ENCODE data around the gene SRSF6. TPM values are rescaled to one million over a fixed set of nuclear protein-coding genes. Genes with fewer than 3 reads are reported as not detected.
A peak's percentile ranks its signal among the peaks of the same experiment; 100 is the strongest.
"Not testable (repeated sequence)": the region's sequence is repeated elsewhere in the genome, so short reads cannot be mapped to it uniquely, and the experiment has no call there.

SRSF6 gene
- total and polyA plus RNA-seq, 2 of the 4 experiments (the other 2 are of a cell fraction) = 72.4 to 134 TPM

- CTCF ChIA-PET = interaction anchor here (0.8 kb wide), 1 partner anchor 686 kb away, joined by 3 read pairs; no protein-coding TSS in a partner anchor
- H2AK9ac ChIP-seq (replicated peaks; ENCODE audit: low read depth, low read length, poor library complexity) = peak overlapping the region; percentile 16
- in situ Hi-C loops (cut with MboI; ENCODE audit: low sequenced_read_pairs) = no loop called here
- no TSS peak for BruUV-seq (replicated peaks)
- no peak for ATAC-seq (ENCODE audit: low read depth)
- no peaks in the 10 kb centered on the region for H3K9me1 ChIP-seq (ENCODE audit: insufficient read depth, low read length)
- H2AK5ac ChIP-seq (ENCODE audit: low read depth, low read length) = no peak overlapping the region
- H2BK20ac ChIP-seq (ENCODE audit: low read depth, low read length) = no peak overlapping the region
- dilution Hi-C loops (cut with HindIII; ENCODE audit: low sequenced_read_pairs, unreplicated experiment) = no loop called here
- H4K8ac ChIP-seq (ENCODE audit: low read depth in 2 of 2, low read length in 2 of 2) = no peak overlapping the region
- H3K4me3 ChIP-seq (ENCODE audit: insufficient read depth, low read depth, low read length) = no peak overlapping the region
- H3K36me3 ChIP-seq (ENCODE audit: control insufficient read depth, insufficient read depth, low read length) = no peaks in the 10 kb centered on the region
- no peak overlapping the region for H3K9ac ChIP-seq (ENCODE audit: low read depth, low read length)
- no peak overlapping the region for H4K5ac ChIP-seq (ENCODE audit: low read depth, low read length)
- no peak for TF ChIP-seq FOS (IDR thresholded peaks at IDR 0.05; ENCODE audit: low read depth, low read length)
- no peak overlapping the region for H3K56ac ChIP-seq (ENCODE audit: extremely low read depth, insufficient read depth, low read length)
- no peak for DNase-seq
- H4K20me1 ChIP-seq (ENCODE audit: insufficient read depth, low read length) = no peaks in the 10 kb centered on the region
- H3K4me1 ChIP-seq (ENCODE audit: control insufficient read depth, insufficient read depth, low read length) = no peaks in the 10 kb centered on the region
- H3K27ac ChIP-seq (ENCODE audit: insufficient read depth, low read length) = no peak overlapping the region
- H3K9me3 ChIP-seq (ENCODE audit: control insufficient read depth, insufficient read depth, low read length) = no peaks in the 10 kb centered on the region
- H3K79me1 ChIP-seq (ENCODE audit: low read depth in 1 of 2, low read length in 2 of 2) = no peaks in the 10 kb centered on the region
- no peak overlapping the region for H3K18ac ChIP-seq (ENCODE audit: low read depth, low read length)
- H2BK120ac ChIP-seq (ENCODE audit: low read depth, low read length) = no peak overlapping the region
- H3K27me3 ChIP-seq (ENCODE audit: control insufficient read depth, insufficient read depth, low read length) = peaks cover 5% of the 10 kb centered on the region
- no peak overlapping the region for H3K14ac ChIP-seq (replicated peaks; ENCODE audit: low read depth, low read length)
- H4K91ac ChIP-seq (ENCODE audit: insufficient read depth, low read depth, low read length) = no peak overlapping the region
- POLR2A ChIA-PET (ENCODE audit: unreplicated experiment) = interaction anchor here (1.0 kb wide), 1 partner anchor 29 kb away, joined by 3 read pairs; no protein-coding TSS in a partner anchor
- WGBS, 2 experiments (ENCODE audit: extremely low coverage in 2 of 2, insufficient read length in 1 of 2) = no CpG with 5 or more reads among the region's 6 CpGs
- H3K4ac ChIP-seq (ENCODE audit: low read depth, low read length) = no peak overlapping the region
- intact Hi-C loops (cut with micrococcal nuclease) = loop anchor here (5.0 kb wide), 1 partner anchor 646 kb away; no protein-coding TSS in a partner anchor
- H3K4me2 ChIP-seq (ENCODE audit: low read depth, low read length) = no peak overlapping the region
- H3K23ac ChIP-seq (ENCODE audit: low read depth, low read length) = no peak overlapping the region
- no peak overlapping the region for H2AFZ ChIP-seq (replicated peaks; ENCODE audit: low read length, poor library complexity)
- H2BK5ac ChIP-seq (ENCODE audit: low read depth, low read length, poor library complexity, severe bottlenecking) = no peak overlapping the region
- H2BK15ac ChIP-seq (ENCODE audit: low read depth, low read length) = no peak overlapping the region
Observed at GRCh38 chr20:43446361-43446879, 11.3 kb upstream of the SRSF6 start.

GRCh38 chr20:43448431-43448747, 9.3 kb upstream of the SRSF6 start:
- H4K20me1 ChIP-seq (ENCODE audit: insufficient read depth, low read length); H3K9me1 ChIP-seq (ENCODE audit: insufficient read depth, low read length); in situ Hi-C loops (cut with MboI; ENCODE audit: low sequenced_read_pairs); H2AFZ ChIP-seq (replicated peaks; ENCODE audit: low read length, poor library complexity); H3K79me1 ChIP-seq (ENCODE audit: low read depth in 1 of 2, low read length in 2 of 2); H3K9ac ChIP-seq (ENCODE audit: low read depth, low read length); H2BK120ac ChIP-seq (ENCODE audit: low read depth, low read length); DNase-seq; H4K5ac ChIP-seq (ENCODE audit: low read depth, low read length); H3K23ac ChIP-seq (ENCODE audit: low read depth, low read length); H2AK5ac ChIP-seq (ENCODE audit: low read depth, low read length); H2BK15ac ChIP-seq (ENCODE audit: low read depth, low read length); H3K56ac ChIP-seq (ENCODE audit: extremely low read depth, insufficient read depth, low read length); H3K14ac ChIP-seq (replicated peaks; ENCODE audit: low read depth, low read length); H2BK5ac ChIP-seq (ENCODE audit: low read depth, low read length, poor library complexity, severe bottlenecking); dilution Hi-C loops (cut with HindIII; ENCODE audit: low sequenced_read_pairs, unreplicated experiment); H3K4me1 ChIP-seq (ENCODE audit: control insufficient read depth, insufficient read depth, low read length); H3K9me3 ChIP-seq (ENCODE audit: control insufficient read depth, insufficient read depth, low read length); H3K36me3 ChIP-seq (ENCODE audit: control insufficient read depth, insufficient read depth, low read length); H3K27me3 ChIP-seq (ENCODE audit: control insufficient read depth, insufficient read depth, low read length); H4K8ac ChIP-seq (ENCODE audit: low read depth in 2 of 2, low read length in 2 of 2); H4K91ac ChIP-seq (ENCODE audit: insufficient read depth, low read depth, low read length); H2BK20ac ChIP-seq (ENCODE audit: low read depth, low read length); H3K4ac ChIP-seq (ENCODE audit: low read depth, low read length); BruUV-seq (replicated peaks); H3K18ac ChIP-seq (ENCODE audit: low read depth, low read length); H2AK9ac ChIP-seq (replicated peaks; ENCODE audit: low read depth, low read length, poor library complexity); H3K4me3 ChIP-seq (ENCODE audit: insufficient read depth, low read depth, low read length); H3K4me2 ChIP-seq (ENCODE audit: low read depth, low read length); H3K27ac ChIP-seq (ENCODE audit: insufficient read depth, low read length); ATAC-seq (ENCODE audit: low read depth): not testable (repeated sequence)
- intact Hi-C loops (cut with micrococcal nuclease) = loop anchor here (5.0 kb wide), 1 partner anchor 644 kb away; no protein-coding TSS in a partner anchor
- 56% methylated on average over 1 of the region's 4 CpGs; no CpG with 5 or more reads in 1 of the 2 experiments for WGBS, 2 experiments (ENCODE audit: extremely low coverage in 2 of 2, insufficient read length in 1 of 2)
- ChIA-PET POLR2A (ENCODE audit: unreplicated experiment) (interaction anchor here (1.0 kb wide), 1 partner anchor 9 kb away, joined by 3 read pairs; no protein-coding TSS in a partner anchor), CTCF (interaction anchor here (0.6 to 1.0 kb wide), 3 partner anchors 12 to 646 kb away, joined by 3 to 4 read pairs (median 4); no protein-coding TSS in a partner anchor)
